Astrocyte of the spinal cord (primary cell): ENCODE results near the gene PIK3AP1.
A peak's percentile ranks its signal among the peaks of the same experiment; 100 is the strongest.

Source experiments
- DNase-seq: peaks from one replicate; pipeline ENCODE4 v3.0.0; 2011; ENCODE audit warnings: low read depth, low spot score
- H3K4me3 ChIP-seq: 2 replicates; pipeline ENCODE4 v1.5.1; 2011; ENCODE audit warnings: low read depth, mild to moderate bottlenecking, low read length, moderate library complexity
- in situ Hi-C: cut with HindIII; loops from 2 replicates; pipeline ENCODE4 v1.10.0; 2017; ENCODE audit warnings: low sequenced_read_pairs
- TF ChIP-seq, protein P1 (sequence below): IDR thresholded peaks from 2 replicates; pipeline ENCODE4 v1.5.1; 2012; ENCODE audit warnings: low read depth, mild to moderate bottlenecking, low read length, inconsistent platforms

PIK3AP1 gene

DNA sequence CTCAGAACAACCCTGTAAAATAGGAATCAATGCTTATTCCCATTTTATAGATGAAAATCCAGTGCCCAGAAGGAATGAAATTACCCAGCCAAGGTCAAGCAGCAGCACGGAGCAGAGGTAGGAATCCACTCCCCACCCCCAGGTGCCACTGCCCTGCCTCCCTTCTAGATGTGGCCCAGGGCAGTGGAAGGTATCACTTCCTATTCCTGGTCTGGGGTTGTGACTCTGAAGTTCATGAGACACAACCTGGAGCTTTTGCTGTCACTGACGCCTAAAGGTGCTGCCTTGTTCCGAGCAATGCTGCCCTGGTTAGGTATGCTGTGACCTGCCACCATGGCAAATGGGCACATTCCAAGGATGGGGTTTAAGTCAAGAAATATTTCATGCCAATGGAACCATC, 53.6 kb downstream of the PIK3AP1 start:
- DNase-seq, result no peak
- in situ Hi-C loops, result no loop called here
- TF ChIP-seq, protein P1, sequence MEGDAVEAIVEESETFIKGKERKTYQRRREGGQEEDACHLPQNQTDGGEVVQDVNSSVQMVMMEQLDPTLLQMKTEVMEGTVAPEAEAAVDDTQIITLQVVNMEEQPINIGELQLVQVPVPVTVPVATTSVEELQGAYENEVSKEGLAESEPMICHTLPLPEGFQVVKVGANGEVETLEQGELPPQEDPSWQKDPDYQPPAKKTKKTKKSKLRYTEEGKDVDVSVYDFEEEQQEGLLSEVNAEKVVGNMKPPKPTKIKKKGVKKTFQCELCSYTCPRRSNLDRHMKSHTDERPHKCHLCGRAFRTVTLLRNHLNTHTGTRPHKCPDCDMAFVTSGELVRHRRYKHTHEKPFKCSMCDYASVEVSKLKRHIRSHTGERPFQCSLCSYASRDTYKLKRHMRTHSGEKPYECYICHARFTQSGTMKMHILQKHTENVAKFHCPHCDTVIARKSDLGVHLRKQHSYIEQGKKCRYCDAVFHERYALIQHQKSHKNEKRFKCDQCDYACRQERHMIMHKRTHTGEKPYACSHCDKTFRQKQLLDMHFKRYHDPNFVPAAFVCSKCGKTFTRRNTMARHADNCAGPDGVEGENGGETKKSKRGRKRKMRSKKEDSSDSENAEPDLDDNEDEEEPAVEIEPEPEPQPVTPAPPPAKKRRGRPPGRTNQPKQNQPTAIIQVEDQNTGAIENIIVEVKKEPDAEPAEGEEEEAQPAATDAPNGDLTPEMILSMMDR, result no peak
- H3K4me3 ChIP-seq, result no peak overlapping the region

DNA sequence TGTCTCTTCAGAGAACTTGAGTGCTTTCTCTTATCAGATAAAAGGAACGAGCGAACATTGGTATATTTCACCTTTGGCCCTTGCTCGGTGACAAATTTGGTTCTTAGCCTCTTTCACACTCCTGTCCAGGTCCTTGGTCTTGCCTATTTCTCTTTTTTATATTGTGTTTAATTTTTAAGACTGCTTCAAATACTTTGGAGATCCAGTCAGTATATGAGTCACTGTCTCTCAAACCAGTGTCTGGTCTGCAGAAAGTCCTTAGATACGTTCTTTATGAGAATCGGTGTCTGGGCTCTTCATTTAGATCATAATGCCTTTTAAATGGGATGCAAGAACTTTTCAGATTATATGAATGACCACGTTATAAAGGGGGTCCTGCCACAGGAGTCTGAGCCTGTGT, 55.0 kb downstream of the PIK3AP1 start:
- DNase-seq, result peak; percentile 61
- TF ChIP-seq, protein P1, result no peak
- in situ Hi-C loops, result no loop called here
- H3K4me3 ChIP-seq, result no peak overlapping the region

DNA sequence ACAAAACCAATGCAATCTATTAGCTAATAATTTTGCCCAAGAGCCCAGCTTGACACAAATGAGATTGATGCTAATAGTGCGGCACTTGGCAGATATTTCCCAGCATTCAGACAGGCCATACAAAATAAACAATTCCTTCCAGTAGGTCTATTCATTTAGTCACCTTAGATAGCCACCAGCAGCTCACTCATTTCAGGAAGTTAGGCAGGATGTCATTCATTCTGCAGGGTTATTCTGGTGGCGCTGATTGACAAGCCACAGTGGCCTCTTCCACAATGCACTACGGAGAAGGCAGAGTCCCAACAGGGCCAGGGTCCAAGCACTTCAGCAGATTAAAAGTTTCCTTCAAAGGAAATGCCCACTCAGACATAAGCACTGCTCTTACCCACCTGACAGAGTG, 55.8 kb downstream of the PIK3AP1 start:
- H3K4me3 ChIP-seq, result no peak overlapping the region
- in situ Hi-C loops, result no loop called here
- TF ChIP-seq, protein P1, result no peak
- no peak for DNase-seq

DNA sequence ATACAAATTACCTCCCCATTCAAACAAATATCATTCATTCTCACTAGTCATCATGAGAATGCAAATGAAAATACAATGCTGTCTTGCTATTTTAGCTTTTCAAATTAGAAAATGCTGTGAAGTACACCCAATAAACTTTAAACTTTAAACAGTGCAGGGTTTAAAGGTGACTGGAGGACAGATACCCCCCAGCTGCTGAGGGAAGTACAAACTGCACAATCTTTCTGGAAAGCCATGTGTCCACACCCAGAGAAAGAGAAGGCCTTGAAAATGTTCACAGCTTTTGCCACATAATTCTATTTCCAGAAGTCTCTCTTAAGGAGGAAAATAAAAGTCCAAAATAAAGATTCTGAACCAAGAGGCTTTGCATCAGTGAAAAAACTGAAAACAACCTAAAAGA, 56.5 kb downstream of the PIK3AP1 start:
- no peak for DNase-seq
- TF ChIP-seq, protein P1, result no peak
- H3K4me3 ChIP-seq, result no peak overlapping the region
- in situ Hi-C loops, result no loop called here

DNA sequence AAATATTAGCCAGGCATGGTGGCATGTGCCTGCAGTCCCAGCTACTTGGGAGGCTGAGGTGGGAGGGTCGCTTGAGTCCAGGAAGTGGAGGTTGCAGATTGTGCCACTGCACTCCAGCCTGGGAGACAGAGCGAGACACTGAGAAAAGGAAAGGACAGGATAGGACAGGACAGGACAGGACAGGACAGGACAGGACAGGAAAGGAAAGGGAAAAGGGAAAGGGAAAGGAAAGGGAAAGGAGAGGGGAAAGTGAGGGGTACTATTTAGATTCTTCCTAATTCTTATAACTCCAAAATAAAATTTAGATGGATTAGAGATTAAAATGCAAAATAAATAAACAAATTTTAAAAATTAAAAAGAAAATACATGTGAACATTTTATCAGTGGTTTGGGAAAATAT, 58.7 kb downstream of the PIK3AP1 start:
- H3K4me3 ChIP-seq, result no peak overlapping the region
- in situ Hi-C loops, result no loop called here
- TF ChIP-seq, protein P1, result no peak
- no peak for DNase-seq

DNA sequence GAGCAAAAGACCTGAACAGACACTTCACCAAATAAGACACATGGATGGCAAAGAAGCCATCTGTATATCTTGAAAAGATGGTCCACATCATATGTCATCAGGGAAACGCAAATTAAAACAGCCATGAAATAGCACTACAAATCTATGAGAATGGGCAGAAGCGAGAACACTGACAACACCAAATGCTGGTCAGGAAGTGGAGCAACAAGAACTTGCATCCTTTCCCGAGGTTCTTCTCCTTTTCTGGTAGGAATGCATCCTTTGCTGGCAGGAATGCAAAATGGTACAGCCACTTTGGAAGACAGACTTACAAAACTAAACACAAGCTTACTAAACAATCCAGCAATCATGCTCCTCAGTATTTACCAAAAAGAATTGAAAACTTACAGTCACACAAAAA, 60.0 kb downstream of the PIK3AP1 start:
- TF ChIP-seq, protein P1, result no peak
- H3K4me3 ChIP-seq, result no peak overlapping the region
- DNase-seq, result no peak
- in situ Hi-C loops, result no loop called here

DNA sequence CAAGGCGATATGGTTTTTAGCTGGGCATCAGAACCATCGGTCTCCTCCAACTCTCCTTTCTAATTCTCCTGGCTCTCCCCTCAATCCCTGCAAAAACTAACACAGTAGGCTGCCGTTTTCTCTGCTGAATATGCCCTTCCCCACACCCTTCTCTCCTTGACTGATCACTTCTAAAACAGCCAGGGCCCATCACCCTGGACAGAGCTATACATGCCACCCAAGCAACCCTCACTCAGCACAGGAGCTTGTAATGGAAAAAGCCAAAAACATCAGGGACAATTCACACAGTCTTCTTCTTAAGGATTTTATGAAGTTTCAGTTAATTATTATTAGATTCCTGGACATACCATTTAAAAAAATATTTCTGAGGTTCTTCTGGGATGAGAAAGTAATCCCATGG, 61.5 kb downstream of the PIK3AP1 start:
- in situ Hi-C loops, result no loop called here
- no peak for DNase-seq
- H3K4me3 ChIP-seq, result no peak overlapping the region
- TF ChIP-seq, protein P1, result no peak
